NOMO-1 treated with DMSO at 0.1 percent for 48 hours (cell line): ENCODE measurements around the gene SCRN3.
"Not testable (repeated sequence)": the region's sequence is repeated elsewhere in the genome, so short reads cannot be mapped to it uniquely, and the experiment has no call there.

ENCODE experiments used
- DNase-seq: peaks from one replicate; lab custom pipeline; 2025; ENCODE audit not compliant: unreplicated experiment; lab: John Stamatoyannopoulos, UW

SCRN3 gene

GRCh38 chr2:174400853-174401252, 5.3 kb downstream of the SCRN3 start:
- no peak for DNase-seq

DNA sequence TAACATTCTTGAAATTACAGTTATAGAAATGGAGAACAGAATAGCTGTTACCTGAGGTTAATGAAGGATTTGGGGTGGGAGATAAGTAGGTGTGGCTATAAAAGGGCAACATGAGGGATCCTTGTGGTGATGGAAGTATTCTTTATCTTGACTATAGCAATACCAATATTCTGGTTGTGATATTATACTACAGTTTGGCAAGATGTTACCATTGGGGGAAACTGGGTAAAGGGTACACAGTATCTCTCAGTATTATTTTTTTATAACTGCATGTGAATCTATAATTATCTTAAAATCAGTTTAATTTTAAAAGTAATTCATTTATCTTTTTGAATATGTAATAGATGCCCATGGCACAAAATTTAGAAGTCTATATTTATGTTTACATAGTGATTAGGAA, 8.1 kb downstream of the SCRN3 start:
- no peak for DNase-seq

- not testable (repeated sequence) for DNase-seq
These were observed 14.5 kb downstream of the SCRN3 start for GRCh38 chr2:174410039-174410438.

DNA sequence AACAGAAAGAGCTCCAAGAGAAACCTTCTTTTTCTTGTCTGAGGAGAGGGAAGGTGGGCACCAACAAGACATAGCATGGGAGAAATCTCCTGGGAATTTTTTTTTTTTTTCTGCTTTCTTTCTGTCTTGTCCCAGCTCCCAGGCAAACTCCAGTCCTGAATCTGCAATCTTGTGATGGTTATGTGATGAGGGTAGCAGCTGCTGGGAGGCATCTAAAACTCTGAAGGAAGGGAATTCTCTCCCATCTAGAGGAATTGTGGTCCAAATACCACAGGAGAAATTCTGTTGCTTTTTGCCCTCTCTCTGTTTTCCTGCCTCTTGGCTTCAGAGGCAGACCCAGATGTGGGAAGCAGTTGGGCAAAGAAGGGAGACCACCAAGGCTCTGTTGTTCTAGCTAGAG, 16.7 kb downstream of the SCRN3 start:
- DNase-seq: no peak

- no peak for DNase-seq
These were observed 32.7 kb downstream of the SCRN3 start for GRCh38 chr2:174428214-174428613.

GRCh38 chr2:174430066-174430465, 34.5 kb downstream of the SCRN3 start:
- DNase-seq: no peak

DNA sequence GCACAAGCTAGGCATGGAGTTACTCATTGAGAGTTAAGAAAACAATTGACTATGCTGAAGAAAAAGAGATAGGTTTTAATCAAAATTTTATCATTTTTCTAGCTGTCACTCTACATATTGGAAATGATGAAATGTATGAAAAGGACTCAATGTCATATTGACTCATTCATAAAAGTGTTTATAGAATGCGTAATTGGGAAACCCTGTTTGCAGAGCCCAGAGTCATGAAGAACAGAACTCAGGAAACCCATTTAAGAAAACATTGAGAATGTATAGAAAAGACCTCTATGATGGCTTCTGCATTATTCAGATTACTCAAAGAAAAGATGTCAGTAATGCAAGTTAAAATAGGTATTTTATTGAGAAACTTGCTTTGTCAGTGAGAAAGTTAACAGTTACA, 36.4 kb downstream of the SCRN3 start:
- no peak for DNase-seq

DNA sequence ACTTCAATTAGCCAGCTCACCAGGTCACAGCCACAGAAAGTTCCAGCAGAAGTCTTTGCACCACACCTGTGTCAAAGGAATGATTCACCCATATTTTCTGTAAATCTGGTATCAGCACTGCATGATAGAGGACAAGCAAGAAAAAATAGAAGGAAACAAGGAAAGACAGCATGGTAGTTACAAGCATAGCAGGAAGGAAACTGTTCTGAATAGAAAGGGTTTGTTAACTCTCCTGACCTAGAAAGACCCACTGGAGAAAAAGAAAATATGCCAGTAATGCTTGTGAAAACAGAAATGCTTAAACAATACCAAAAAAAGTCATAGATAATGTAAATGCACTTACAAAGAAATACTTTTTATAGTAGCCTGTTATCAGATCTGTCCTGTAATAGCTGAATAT, 40.8 kb downstream of the SCRN3 start:
- DNase-seq: no peak

DNA sequence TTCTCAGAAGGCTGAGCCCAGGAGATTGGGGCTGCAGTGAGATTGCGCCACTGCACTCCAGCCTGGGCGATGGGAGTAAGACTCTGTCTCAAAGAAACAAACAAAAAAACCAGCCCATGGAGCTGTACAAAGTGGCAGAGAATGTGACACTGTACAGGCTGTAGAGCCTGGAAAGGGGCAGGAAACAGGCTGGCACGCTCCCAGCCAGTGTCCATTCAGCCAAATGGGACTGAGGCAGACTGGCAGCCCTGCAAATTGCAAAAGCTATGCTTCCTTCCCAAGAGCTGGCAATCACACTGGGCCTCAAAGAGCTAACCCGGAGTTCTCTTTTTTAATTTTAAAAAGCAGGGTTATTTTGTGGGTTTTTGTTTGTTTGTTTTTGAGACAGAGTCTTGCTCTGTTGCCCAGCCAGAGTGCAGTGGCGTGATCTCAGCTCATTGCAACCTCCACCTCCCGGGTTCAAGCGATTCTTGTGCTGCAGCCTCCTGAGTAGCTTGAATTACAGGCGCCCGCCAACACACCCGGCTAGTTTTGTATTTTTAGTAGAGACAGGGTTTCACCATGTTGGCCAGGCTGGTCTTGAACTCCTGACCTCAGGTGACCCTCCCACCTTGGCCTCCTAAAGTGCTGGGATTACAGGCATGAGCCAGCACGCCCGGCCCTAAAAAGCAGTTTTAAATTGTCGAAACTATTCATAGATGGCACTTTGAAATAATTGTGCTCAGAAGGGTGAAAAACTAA, 42.8 kb downstream of the SCRN3 start:
- no peak for DNase-seq

DNA sequence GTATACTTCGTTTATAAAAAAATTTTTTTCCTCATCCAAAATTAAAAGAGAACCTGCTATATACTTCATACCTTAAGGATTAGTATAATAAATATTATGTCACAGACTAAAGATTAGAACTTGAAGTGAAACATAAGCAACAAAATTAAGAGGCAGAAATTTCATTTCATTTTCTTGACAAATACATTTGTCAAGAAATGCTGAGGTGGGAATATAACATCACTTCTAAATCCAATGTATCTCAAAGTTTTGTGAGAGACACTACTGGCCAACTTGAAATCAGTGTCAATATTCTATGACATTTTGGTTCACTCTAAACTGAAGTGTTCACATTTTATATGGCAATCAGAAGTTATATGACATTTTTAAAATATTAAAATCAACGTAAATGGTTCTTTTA, 43.8 kb downstream of the SCRN3 start:
- DNase-seq: no peak

- DNase-seq: no peak
These were observed 44.4 kb downstream of the SCRN3 start for GRCh38 chr2:174439950-174440349.

DNA sequence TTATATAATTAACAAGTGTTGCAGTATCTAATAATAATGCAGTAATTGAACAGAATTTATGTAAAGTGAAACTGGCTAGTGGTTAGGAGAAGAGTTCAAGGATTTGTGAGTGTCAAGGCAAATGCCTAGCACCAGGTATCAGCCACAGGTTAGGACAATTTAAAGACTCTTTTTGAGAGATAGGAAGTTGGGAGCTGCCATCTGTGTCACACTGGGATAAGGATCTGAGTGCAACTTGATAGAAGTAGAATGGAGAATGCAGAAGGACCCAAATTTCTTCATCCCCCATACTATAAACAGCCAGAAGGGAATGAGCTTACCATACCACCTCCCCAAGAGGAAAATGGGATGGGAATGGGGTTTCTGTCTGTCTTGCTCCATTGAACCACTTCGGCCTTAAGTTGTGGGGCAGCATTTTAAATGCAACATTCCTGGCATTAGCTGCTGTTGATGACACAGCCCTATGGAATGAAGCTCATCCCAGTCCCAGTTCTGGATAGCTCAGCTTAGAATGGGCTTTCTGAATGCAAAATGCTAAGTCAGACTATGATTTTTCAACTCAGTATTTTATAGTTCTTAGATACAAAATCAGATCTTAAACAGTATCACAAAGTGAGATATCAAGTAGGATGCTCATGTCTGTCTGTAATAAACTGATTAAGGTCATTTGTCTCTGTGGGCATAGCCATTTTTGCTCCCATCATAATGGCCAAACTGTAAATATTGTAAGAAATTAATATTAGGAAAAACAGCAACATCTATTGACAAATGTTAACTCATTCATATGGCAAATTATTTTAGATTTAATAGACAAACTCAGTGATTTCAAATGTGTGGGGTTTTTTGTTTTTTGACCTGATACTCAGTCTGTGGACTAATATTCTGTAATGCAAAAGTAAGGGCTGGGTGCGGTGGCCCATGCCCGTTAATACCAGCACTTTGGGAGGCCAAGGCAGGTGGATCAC, 47.3 kb downstream of the SCRN3 start:
- no peak for DNase-seq

DNA sequence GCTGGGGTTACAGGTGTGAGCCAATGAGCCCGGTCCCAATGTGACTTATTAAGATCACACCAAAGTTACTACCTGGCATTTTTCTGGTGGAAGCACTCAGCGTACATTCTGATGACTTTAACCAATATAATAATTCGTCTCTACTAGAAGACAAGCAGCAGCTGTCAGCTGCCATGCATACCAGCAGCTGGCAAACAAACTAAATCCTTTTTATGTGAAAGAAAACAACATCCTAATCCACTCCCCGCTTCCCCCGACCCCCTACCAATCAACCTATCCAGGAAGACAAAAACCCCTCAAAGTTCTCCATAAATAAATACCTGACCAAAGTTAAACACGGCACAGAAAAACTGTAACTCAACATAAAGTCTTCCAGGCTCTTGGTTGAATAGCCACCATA, 49.2 kb downstream of the SCRN3 start:
- DNase-seq: no peak

- DNase-seq: no peak
These were observed 49.7 kb downstream of the SCRN3 start for GRCh38 chr2:174445248-174445647.

DNA sequence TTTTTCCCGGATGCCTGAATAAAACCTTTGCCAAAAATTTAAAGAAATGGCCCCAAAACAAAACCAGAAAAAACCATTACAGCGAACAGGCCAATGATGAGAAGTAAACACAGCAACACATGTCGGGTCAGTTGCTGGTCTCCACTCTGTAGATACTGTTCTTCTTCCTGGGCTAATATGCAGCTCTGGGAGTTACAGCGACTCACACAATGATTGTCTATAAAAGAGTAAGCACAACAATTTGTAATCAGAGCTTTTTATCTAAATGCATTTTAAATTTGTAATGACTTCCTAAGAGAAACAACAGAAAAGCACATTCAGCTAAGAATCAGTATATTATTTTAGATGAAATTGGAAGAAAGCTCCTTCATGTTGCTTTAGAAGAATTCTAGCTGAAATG, 51.0 kb downstream of the SCRN3 start:
- no peak for DNase-seq

- DNase-seq: no peak
These were observed 53.5 kb downstream of the SCRN3 start for GRCh38 chr2:174449033-174449432.

GRCh38 chr2:174450021-174450816, 54.7 kb downstream of the SCRN3 start:
- DNase-seq: no peak

- no peak for DNase-seq
These were observed 59.0 kb downstream of the SCRN3 start for GRCh38 chr2:174454566-174454965.

- no peak for DNase-seq
These were observed 65.7 kb downstream of the SCRN3 start for GRCh38 chr2:174461221-174461620.

- no peak for DNase-seq
These were observed 69.8 kb downstream of the SCRN3 start for GRCh38 chr2:174465327-174465726.

DNA sequence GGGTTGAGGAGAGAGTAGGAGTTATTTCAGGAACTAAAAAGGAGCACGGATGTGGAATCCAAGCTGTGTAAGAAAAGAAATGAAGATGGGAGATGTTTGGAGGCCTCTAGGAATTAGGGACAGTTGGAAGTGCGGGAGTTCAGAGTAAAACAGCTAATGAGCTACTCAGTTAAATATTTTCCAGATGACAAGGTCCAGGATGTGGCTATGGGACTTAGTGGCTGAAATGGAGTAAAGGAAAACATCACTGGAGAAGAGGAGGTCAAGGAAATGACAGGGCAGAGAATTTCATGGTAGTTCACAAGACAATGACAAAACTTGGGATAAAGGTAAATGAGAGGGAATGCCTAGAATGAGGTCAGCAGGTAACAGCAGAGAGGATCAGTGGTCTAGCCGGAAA, 78.3 kb downstream of the SCRN3 start:
- no peak for DNase-seq
